ENCODE results near the gene SPATS2.

DNA sequence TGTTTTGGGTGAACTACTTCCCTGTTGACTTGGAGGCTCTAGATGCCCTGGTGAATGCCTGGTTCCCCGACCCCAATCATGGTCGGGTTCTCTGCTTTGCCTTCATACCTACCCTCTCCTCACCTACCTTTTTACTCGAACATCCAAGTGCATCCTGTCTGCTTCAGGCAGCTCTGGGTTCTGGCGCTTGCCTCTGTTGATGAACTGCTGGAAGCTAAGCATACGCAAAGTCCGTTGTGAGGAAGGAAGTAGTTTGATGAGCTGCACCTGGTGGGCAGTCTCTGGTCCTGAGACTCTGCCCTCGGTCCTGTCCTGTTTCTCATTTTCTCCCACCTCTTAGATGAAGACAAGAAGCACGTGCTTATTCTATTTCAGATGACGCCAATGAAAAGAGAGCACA is 185.2 kb downstream of the SPATS2 start:
- no peak for TF ChIP-seq ATF2 (tag by site-specific recombination; IDR thresholded peaks at IDR 0.05; ENCODE audit: low read depth)
- no peak for TF ChIP-seq ZFP69B (tag by site-specific recombination; IDR thresholded peaks at IDR 0.05)
- no peak for TF ChIP-seq CTCF (tag by site-specific recombination; IDR thresholded peaks at IDR 0.05)
- TF ChIP-seq ZBTB17 (tag by site-specific recombination; IDR thresholded peaks at IDR 0.05) = no peak
- TF ChIP-seq ZNF324 (tag by site-specific recombination; IDR thresholded peaks at IDR 0.05) = no peak
- no peak for TF ChIP-seq SP2 (tag by site-specific recombination; IDR thresholded peaks at IDR 0.05)
- TF ChIP-seq MEIS1 (CRISPR knock-in tag; IDR thresholded peaks at IDR 0.05; ENCODE audit: borderline replicate concordance) = no peak
- no peak for TF ChIP-seq ZNF585B (tag by site-specific recombination; IDR thresholded peaks at IDR 0.05)
- no peak for TF ChIP-seq GLI4 (tag by site-specific recombination; IDR thresholded peaks at IDR 0.05)
- no peak for TF ChIP-seq SALL2 (tag by site-specific recombination; IDR thresholded peaks at IDR 0.05; ENCODE audit: borderline replicate concordance)
